HG02623 (cell line): ENCODE measurements around the gene AQP12A.

Source experiments
- ATAC-seq: cut with Tn5 transposase; IDR thresholded peaks from one replicate; pipeline ENCODE4 v1.9.1; 2021; ENCODE audit warnings: moderate library complexity; ENCODE audit not compliant: unreplicated experiment

AQP12A gene

GRCh38 chr2:240704651-240705050, 13.0 kb downstream of the AQP12A start:
- no peak for ATAC-seq

- no peak for ATAC-seq
Observed at GRCh38 chr2:240705204-240705791, 13.6 kb downstream of the AQP12A start.

DNA sequence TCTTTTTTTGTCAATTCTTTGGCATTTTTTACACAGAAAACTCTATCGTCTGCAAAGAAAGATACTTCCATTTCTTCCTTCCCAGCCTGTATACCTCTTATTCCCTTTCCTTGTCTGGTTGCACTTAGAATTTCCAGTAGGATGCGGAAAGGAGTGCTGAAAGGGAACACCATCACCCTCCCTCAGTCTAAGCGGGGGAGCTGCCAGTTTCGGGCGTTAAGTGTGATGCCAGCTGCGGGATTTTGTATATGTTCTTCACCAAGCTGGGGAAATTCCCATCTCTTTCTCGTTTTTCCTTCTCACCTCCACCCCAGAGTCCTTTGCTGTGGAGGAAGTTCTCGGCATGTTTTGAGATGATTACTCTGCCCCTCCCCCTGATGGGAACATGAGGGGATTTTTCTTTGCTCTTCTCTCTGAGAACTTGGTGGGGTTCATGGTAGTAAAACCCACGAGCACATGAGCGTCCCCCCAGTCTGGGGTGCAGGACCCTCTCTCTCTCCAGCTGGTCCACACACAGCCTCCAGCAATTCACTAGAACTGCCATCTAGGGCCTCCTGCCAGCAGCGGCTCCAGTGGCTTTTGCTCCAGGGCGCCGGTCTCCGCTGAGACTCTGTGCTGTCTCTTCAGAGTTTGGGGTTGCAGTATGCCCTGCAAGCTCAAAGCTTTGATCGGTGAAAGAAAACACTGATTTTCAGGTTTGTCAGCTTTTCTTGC, 15.5 kb downstream of the AQP12A start:
- ATAC-seq, result no peak

- ATAC-seq, result no peak
Observed at GRCh38 chr2:240707821-240708220, 16.2 kb downstream of the AQP12A start.

- no peak for ATAC-seq
Observed at GRCh38 chr2:240708457-240708856, 16.8 kb downstream of the AQP12A start.

DNA sequence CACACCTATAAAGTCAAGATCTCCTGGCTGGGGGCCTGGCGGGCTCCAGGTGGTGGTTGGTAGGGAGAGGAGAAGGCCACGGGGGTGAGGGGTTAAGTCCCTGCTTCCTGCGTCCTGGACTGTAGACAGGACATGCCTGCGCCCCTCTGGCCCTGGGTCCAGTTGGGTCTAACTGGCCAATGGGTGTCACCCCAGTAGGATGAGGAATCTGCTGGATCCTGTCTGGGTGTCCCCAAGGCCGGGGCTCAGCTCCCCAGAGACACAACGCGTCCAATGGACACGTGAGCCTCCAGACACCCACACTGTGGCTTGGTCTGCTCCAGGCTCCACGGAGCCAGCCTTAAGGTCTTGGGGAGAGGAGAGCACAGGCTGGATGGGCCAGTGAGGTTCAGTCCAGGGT, 19.6 kb downstream of the AQP12A start:
- no peak for ATAC-seq

DNA sequence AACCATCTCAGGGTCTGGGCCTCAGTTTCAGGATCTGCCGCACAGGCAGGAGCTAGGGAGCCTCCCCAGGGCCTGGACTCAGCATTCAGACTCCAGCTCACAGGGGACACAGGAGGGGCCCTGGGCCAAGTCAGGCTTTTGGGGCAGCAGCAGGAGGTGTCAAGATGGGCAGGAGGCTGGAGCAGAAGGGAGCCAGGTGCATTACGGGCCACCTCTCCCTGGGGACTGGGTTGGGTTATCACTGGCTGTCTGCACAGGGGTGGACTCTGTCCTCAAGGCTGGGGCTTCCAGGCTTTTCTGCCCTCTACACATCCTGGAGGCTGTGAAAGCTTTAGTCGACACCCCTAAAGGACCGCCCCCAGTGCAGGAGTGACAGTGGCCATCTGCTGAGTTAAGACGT, 20.0 kb downstream of the AQP12A start:
- ATAC-seq, result no peak

GRCh38 chr2:240712121-240712520, 20.5 kb downstream of the AQP12A start:
- ATAC-seq, result no peak

- no peak for ATAC-seq
Observed at GRCh38 chr2:240713071-240713927, 21.6 kb downstream of the AQP12A start.

DNA sequence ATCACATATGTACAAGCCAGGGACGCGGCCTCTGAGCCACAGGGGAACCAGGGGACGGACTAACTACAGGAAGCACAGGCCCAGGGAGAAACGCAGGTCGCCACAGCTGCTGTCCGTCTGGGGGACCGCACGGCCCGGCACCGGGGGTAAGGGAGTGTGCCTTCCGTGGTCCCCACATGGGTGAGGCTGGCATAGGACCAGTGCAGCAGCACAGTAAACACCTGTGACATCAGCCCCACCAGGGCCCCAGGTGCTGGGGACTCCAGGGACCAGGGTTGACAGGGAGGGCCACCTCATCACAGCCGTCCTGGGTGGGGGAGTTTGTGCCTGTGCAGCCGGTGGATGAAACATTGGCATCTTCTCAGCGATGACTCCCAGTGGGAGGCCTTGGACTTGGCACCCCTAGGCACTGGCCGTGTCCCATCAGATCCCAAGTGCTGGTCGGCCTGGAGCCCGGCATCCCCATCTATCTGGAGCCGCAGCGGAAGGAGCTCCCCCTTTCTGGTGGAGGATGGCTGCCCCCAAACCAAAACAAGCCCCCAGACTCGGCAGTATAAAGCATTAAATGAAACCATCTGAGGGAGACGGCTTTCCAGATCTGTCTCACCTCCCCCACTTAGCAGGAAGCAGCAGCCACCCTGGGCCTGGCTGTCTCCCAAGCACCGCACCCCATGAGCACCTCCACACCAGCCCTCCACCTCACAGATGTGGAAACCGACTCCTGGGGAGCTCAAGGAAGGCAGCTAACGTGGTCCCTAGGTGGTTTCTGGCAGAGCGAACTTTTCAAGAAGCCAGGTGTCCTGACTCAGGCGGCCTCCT, 22.5 kb downstream of the AQP12A start:
- no peak for ATAC-seq

DNA sequence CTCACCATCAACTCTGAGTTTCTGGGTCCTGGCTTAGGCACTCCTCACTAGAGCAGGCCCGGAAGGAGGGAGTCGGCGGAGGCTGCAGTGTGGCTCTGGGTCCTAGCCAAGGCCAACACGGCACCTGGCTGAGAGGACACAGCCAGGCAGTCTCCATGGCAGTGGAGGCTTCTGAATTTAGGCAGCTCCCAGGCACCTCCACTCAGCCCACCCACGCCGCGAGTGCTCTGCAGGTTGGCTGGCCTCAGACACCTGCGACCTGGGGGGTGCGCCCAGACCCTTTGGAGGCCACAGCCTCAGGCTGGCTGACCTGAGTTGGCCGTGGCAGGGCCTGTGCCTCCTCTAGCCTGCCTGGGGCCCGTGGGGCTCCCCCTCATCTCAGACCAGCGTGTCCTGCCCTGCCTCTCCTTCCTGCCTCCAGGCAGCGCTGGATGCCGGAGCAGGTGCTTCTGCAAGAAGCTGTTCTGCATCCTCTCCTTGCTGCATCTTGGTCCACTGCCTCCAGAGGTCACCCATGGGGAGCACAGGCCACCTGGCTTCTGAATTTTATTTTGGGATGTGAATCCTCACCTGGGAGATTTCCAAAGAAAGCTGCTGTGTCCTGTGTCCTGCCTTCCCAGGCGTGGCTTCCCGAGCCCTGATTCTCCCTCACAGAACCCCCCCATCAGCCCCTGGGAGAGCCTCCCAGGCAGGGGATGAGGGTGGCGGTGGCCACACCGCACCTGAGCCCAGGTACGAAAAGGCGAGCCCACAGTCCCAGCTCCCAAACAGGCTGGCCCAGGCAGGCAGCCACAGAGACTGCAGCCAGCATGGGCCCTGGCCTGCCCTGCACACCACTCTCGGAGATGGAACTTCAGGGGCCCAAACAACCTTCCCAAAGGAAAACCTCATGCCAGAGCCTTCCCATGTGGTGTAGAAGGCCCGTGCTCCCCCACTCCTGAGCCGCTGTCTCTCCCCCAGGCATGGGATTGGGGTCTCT, 23.4 kb downstream of the AQP12A start:
- no peak for ATAC-seq

DNA sequence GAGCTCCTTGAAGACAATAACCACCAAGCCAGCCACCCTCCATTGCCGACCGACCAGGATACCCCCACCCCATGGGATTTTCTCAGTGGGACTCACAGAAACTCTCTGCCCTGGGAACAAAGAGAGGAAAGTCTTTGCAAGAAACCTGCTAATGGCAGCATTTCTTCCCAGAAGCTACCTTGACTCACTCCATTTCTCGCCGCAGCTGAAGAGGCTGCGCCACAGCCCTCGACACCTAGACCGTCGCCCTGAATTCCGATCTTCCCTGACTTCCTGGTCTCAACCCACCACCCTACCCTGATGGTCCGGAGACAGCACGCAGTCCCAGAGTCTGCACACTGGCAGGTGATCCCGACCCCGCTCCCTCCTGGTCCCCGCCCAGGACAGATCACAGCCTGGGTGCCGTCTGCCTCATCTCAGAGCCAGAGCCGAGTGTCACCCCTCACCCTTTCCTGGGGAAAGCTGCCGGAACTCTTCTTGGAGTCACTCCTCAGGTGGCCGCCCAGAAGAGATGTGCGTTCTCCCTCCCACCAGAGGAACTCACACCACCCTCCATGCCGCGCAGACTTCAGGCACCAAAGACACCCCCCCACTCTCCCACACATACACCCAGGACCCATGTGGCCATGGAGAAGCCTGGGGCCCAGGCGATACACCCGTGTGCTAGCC, 24.6 kb downstream of the AQP12A start:
- no peak for ATAC-seq

GRCh38 chr2:240717181-240717641, 25.5 kb downstream of the AQP12A start:
- ATAC-seq, result no peak

GRCh38 chr2:240717681-240718581, 26.3 kb downstream of the AQP12A start:
- no peak for ATAC-seq

- no peak for ATAC-seq
Observed at GRCh38 chr2:240718896-240719490, 27.3 kb downstream of the AQP12A start.

DNA sequence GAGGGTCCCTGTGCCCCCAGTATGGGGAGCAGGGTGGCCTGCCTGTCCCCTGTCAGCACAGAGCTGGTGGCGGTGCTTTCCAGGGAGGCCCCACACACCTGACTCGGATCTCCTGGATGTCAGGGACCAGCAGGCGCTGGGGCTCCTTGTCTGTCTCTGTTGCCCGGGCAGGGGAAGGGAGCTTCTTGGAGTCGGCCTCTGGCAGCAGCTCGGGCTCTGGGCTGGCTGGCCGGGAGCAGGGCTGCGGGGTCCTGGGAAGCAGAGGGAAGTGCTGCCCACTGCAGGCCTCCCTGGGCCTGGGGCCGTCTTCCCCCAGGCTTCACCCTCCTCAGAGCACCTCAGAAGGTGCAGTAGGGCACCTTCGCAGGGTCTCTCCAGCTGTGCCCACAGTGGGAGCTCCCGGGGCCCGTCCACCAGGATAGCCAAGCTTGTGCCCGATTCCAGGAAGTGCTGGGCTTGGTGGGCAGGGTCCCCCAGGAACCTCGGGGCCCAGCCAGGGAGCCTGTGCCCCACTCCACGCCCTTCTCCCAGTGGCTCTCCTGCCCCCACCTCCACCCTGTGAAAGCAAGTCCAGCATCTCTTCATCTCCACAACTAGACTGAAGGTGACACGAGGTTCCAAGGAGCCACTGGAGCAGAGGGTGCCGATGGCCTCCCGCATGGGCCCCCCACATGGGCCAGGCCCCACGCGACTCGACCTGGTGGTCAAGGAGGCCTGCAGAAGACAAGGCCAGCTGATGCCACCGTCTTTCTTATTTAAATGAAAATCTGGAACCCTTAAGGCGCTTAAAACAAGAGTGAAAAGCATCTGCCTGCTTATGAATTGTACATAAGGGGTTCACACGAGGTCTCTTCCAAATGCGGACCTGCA, 28.2 kb downstream of the AQP12A start:
- ATAC-seq, result no peak
